OCI-LY1 (cell line): ENCODE results near the gene CATSPER4.

Experiments used
- EZH2 ChIP-seq: fragments of 200-600 bp; sonication (generic), shearing (Covaris generic); IDR thresholded peaks from 2 replicates; pipeline ENCODE4 v1.8.0; 2017; ENCODE audit warnings: borderline replicate concordance, mixed run types, mild to moderate bottlenecking, antibody characterized with exemption, low read length, moderate library complexity, mixed read lengths
- TF ChIP-seq, protein P1 (sequence below): fragments of 200-600 bp; sonication (generic), shearing (Covaris generic); IDR thresholded peaks from 2 replicates; pipeline ENCODE4 v1.5.1; 2017; ENCODE audit warnings: mild to moderate bottlenecking, antibody characterized with exemption, low read length, moderate library complexity, mixed read lengths

DNA sequence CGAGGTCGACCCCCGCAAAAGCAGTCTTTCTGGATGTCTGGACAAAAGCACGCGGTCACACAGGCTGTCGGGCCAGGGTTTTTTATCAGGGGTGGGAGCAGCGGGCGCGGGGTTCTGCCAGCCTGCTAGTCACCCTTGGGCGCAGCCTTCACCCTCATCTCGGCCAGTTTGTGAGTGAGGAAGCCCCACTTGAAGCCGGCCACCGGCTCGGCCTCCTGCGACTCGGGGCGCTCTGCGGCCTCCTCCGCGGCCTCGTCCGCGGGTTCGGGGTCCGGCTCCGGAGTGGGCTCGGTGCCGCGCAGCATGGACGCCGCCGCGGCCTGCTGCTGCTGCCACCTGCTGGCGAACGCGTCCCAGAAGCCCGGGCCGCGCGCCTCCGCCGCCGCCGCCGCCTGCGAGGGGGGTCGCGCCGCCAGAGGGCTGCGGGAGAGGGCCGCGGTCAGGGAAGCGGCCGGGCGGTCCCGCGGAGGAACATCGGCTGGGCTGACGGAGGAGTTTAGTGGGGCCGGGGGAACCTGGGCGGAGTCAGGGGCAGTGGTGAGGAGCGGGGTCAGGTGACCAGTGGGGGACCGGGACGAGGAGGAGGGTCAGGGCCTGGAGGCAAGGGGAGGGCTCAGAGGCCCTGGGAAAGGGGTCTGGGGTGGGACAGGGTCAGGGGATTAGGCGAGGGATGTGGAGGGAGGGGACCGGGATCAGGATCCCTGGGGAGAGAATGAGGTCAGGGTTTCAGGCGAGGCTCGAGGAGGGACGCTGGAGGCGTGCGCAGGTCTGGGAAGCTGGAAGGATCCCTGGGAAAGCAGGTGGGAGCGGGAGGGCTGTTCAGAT lies 26.2 kb upstream of the CATSPER4 start:
- no peak for TF ChIP-seq EZH2
- TF ChIP-seq, protein P1, sequence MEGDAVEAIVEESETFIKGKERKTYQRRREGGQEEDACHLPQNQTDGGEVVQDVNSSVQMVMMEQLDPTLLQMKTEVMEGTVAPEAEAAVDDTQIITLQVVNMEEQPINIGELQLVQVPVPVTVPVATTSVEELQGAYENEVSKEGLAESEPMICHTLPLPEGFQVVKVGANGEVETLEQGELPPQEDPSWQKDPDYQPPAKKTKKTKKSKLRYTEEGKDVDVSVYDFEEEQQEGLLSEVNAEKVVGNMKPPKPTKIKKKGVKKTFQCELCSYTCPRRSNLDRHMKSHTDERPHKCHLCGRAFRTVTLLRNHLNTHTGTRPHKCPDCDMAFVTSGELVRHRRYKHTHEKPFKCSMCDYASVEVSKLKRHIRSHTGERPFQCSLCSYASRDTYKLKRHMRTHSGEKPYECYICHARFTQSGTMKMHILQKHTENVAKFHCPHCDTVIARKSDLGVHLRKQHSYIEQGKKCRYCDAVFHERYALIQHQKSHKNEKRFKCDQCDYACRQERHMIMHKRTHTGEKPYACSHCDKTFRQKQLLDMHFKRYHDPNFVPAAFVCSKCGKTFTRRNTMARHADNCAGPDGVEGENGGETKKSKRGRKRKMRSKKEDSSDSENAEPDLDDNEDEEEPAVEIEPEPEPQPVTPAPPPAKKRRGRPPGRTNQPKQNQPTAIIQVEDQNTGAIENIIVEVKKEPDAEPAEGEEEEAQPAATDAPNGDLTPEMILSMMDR = peak; percentile 55
